Trophoblast cell (in vitro differentiated cells and primary cell): ENCODE results near the gene NLK.
A peak's percentile ranks its signal among the peaks of the same experiment; 100 is the strongest.

ENCODE experiments used
- DNase-seq, 2 donors: peaks; one replicate each; pipeline ENCODE4 v3.0.0-alpha.2; 2016
- H2AFZ ChIP-seq: 2 replicates; pipeline ENCODE4 v1.6.1; 2013; ENCODE audit warnings: low read length, moderate library complexity, mild to moderate bottlenecking; ENCODE audit not compliant: insufficient read depth, poor library complexity
- H2AK5ac ChIP-seq: 2 replicates; pipeline ENCODE4 v1.6.1; 2013; ENCODE audit warnings: mild to moderate bottlenecking, low read length
- H2BK120ac ChIP-seq: 2 replicates; pipeline ENCODE4 v1.6.1; 2013; ENCODE audit warnings: low read length, mild to moderate bottlenecking, moderate library complexity; ENCODE audit not compliant: insufficient read depth, poor library complexity
- H2BK12ac ChIP-seq: 2 replicates; pipeline ENCODE4 v1.6.1; 2013; ENCODE audit warnings: mild to moderate bottlenecking, low read length, moderate library complexity
- H2BK5ac ChIP-seq: 2 replicates; pipeline ENCODE4 v1.6.1; 2013; ENCODE audit warnings: low read length, low read depth, moderate library complexity, mild to moderate bottlenecking; ENCODE audit not compliant: poor library complexity
- H3K14ac ChIP-seq: 2 replicates; pipeline ENCODE4 v1.6.1; 2013; ENCODE audit warnings: mild to moderate bottlenecking, low read length
- H3K18ac ChIP-seq: 2 replicates; pipeline ENCODE4 v1.6.1; 2013; ENCODE audit warnings: mild to moderate bottlenecking, low read length
- H3K23ac ChIP-seq: 2 replicates; pipeline ENCODE4 v1.6.1; 2013; ENCODE audit warnings: low read length
- H3K27ac ChIP-seq: 2 replicates; pipeline ENCODE4 v1.5.1; 2013; ENCODE audit warnings: low read depth, mild to moderate bottlenecking, inconsistent platforms, low read length, moderate library complexity
- H3K27me3 ChIP-seq: 2 replicates; pipeline ENCODE4 v1.6.1; 2013; ENCODE audit warnings: inconsistent platforms, mild to moderate bottlenecking, low read length, moderate library complexity; ENCODE audit not compliant: insufficient read depth
- H3K36me3 ChIP-seq, 2 experiments: 1 replicate in 1 of 2; 2 replicates in 1 of 2; pipeline ENCODE4 v1.6.1; 2013; ENCODE audit warnings: low read length in 2 of 2, mild to moderate bottlenecking in 2 of 2, moderate library complexity in 1 of 2; ENCODE audit not compliant: insufficient read depth in 2 of 2, control insufficient read depth in 1 of 2
- H3K4ac ChIP-seq: 2 replicates; pipeline ENCODE4 v1.6.1; 2013; ENCODE audit warnings: low read depth, mild to moderate bottlenecking, low read length, moderate library complexity
- H3K4me1 ChIP-seq, 2 experiments: 1 replicate in 1 of 2; 2 replicates in 1 of 2; pipeline ENCODE4 v1.6.1; 2013; ENCODE audit warnings: low read length in 2 of 2, mild to moderate bottlenecking in 2 of 2, moderate library complexity in 1 of 2; ENCODE audit not compliant: insufficient read depth in 2 of 2, control insufficient read depth in 1 of 2
- H3K4me2 ChIP-seq: 2 replicates; pipeline ENCODE4 v1.6.1; 2013; ENCODE audit warnings: inconsistent platforms, mild to moderate bottlenecking, low read length, moderate library complexity
- H3K4me3 ChIP-seq: 2 replicates; pipeline ENCODE4 v1.5.1; 2013; ENCODE audit warnings: mild to moderate bottlenecking, low read depth, low read length, inconsistent platforms
- H3K79me1 ChIP-seq: one replicate; pipeline ENCODE4 v1.6.1; 2013; ENCODE audit warnings: low read length
- H3K79me2 ChIP-seq: 2 replicates; pipeline ENCODE4 v1.6.1; 2013; ENCODE audit warnings: low read length, mild to moderate bottlenecking; ENCODE audit not compliant: control insufficient read depth, insufficient read depth, poor library complexity
- H3K9ac ChIP-seq: 2 replicates; pipeline ENCODE4 v1.6.1; 2013; ENCODE audit warnings: mild to moderate bottlenecking, low read length
- H3K9me3 ChIP-seq: 2 replicates; pipeline ENCODE4 v1.6.1; 2013; ENCODE audit warnings: low read depth, mild to moderate bottlenecking, control low read depth, inconsistent platforms, low read length; ENCODE audit not compliant: insufficient read depth
- H4K12ac ChIP-seq: 2 replicates; pipeline ENCODE4 v1.6.1; 2013; ENCODE audit warnings: low read depth, mild to moderate bottlenecking, low read length, moderate library complexity
- H4K8ac ChIP-seq: 2 replicates; pipeline ENCODE4 v1.6.1; 2013; ENCODE audit warnings: low read depth, mild to moderate bottlenecking, low read length, moderate library complexity
- H4K91ac ChIP-seq: one replicate; pipeline ENCODE4 v1.6.1; 2013; ENCODE audit warnings: low read depth, mild to moderate bottlenecking, low read length, moderate library complexity
- WGBS: extraction: QIAGEN DNeasy Blood & Tissue Kit; methylation state at CpG from one replicate; pipeline ENCODE4 v1.1.7; 2013; ENCODE audit warnings: missing lambda C conversion rate; ENCODE audit not compliant: insufficient read length, insufficient coverage; ENCODE audit errors: extremely low coverage; 5-methylcytosine and 5-hydroxymethylcytosine counted together

Gene NLK

GRCh38 chr17:28174352-28175046 is 132.0 kb downstream of the NLK start:
- no peaks in the 10 kb centered on the region for H3K36me3 ChIP-seq

GRCh38 chr17:28177351-28177750 is 134.9 kb downstream of the NLK start:
- no peak overlapping the region for H4K12ac ChIP-seq
- H4K8ac ChIP-seq = no peak overlapping the region
- no peak overlapping the region for H3K9ac ChIP-seq
- WGBS = no CpG with 5 or more reads among the region's 2 CpGs
- DNase-seq = peak in 1 of 2 donors; percentile 40
- H3K4me3 ChIP-seq = no peak overlapping the region
- no peak overlapping the region for H3K14ac ChIP-seq
- peaks cover 2% of the 10 kb centered on the region for H3K79me2 ChIP-seq
- peaks cover 0 to 5% of the 10 kb centered on the region in 2 experiments for H3K36me3 ChIP-seq
- no peak overlapping the region for H3K4ac ChIP-seq
- no peak overlapping the region for H2BK5ac ChIP-seq
- no peaks in the 10 kb centered on the region for H3K27me3 ChIP-seq
- no peak overlapping the region for H2AFZ ChIP-seq
- H2AK5ac ChIP-seq = no peak overlapping the region
- no peaks in the 10 kb centered on the region for H3K9me3 ChIP-seq
- peaks cover 9 to 14% of the 10 kb centered on the region in 2 experiments for H3K4me1 ChIP-seq
- no peak overlapping the region for H3K23ac ChIP-seq
- no peak overlapping the region for H2BK120ac ChIP-seq
- no peak overlapping the region for H3K18ac ChIP-seq
- H3K27ac ChIP-seq = peak overlapping the region; percentile 54
- no peak overlapping the region for H4K91ac ChIP-seq
- no peak overlapping the region for H2BK12ac ChIP-seq
- H3K4me2 ChIP-seq = peak overlapping the region; percentile 16
- peaks cover 11% of the 10 kb centered on the region for H3K79me1 ChIP-seq

More at GRCh38 chr17:28174352-28175046, 132.0 kb downstream of the NLK start:
- Histone ChIP-seq H3K4me3 (no peak overlapping the region), H4K8ac (no peak overlapping the region), H2BK120ac (no peak overlapping the region), H3K18ac (no peak overlapping the region), H3K4me2 (no peak overlapping the region), H2BK5ac (peak overlapping the region; percentile 32), H2AFZ (no peak overlapping the region), H4K91ac (no peak overlapping the region), H3K9ac (no peak overlapping the region), H3K4ac (no peak overlapping the region), H3K27ac (peak overlapping the region; percentile 78), H3K27me3 (no peaks in the 10 kb centered on the region), H4K12ac (no peak overlapping the region), H3K79me2 (no peaks in the 10 kb centered on the region), H3K23ac (no peak overlapping the region), H3K14ac (no peak overlapping the region), H3K9me3 (no peaks in the 10 kb centered on the region), H3K79me1 (peaks cover 3% of the 10 kb centered on the region), H2BK12ac (no peak overlapping the region), H3K4me1 (peaks cover 4 to 13% of the 10 kb centered on the region in 2 experiments), H2AK5ac (no peak overlapping the region)
- WGBS = no CpG with 5 or more reads among the region's 5 CpGs
- DNase-seq = no peak

- Histone ChIP-seq H4K91ac (no peak overlapping the region), H3K18ac (no peak overlapping the region), H3K27me3 (no peaks in the 10 kb centered on the region), H3K14ac (no peak overlapping the region), H3K79me1 (peaks cover 13% of the 10 kb centered on the region), H3K27ac (no peak overlapping the region), H3K36me3 (peaks cover 0 to 5% of the 10 kb centered on the region in 2 experiments), H3K79me2 (peaks cover 2% of the 10 kb centered on the region), H4K8ac (no peak overlapping the region), H2BK120ac (no peak overlapping the region), H3K4me2 (no peak overlapping the region), H2AK5ac (no peak overlapping the region), H4K12ac (no peak overlapping the region), H3K4me1 (peaks cover 9 to 13% of the 10 kb centered on the region in 2 experiments), H3K23ac (no peak overlapping the region), H2BK12ac (no peak overlapping the region), H3K4ac (no peak overlapping the region), H2AFZ (no peak overlapping the region), H2BK5ac (no peak overlapping the region), H3K9ac (no peak overlapping the region), H3K9me3 (no peaks in the 10 kb centered on the region), H3K4me3 (no peak overlapping the region)
- no CpG with 5 or more reads among the region's 3 CpGs for WGBS
- DNase-seq = no peak
Measured at GRCh38 chr17:28178800-28179199, 136.3 kb downstream of the NLK start.

GRCh38 chr17:28180449-28180848 is 138.0 kb downstream of the NLK start:
- DNase-seq = no peak
- Histone ChIP-seq H3K36me3 (peaks cover 0 to 6% of the 10 kb centered on the region in 2 experiments), H2BK5ac (no peak overlapping the region), H3K18ac (no peak overlapping the region), H3K4ac (no peak overlapping the region), H3K79me2 (peaks cover 2% of the 10 kb centered on the region), H3K27me3 (no peaks in the 10 kb centered on the region), H3K9me3 (no peaks in the 10 kb centered on the region), H3K4me2 (no peak overlapping the region), H3K4me3 (no peak overlapping the region), H4K8ac (no peak overlapping the region), H3K27ac (no peak overlapping the region), H4K91ac (no peak overlapping the region), H4K12ac (no peak overlapping the region), H2AFZ (no peak overlapping the region), H2BK12ac (no peak overlapping the region), H3K4me1 (peaks cover 4 to 11% of the 10 kb centered on the region in 2 experiments), H3K79me1 (peaks cover 13% of the 10 kb centered on the region), H3K9ac (no peak overlapping the region), H2BK120ac (no peak overlapping the region), H2AK5ac (no peak overlapping the region), H3K23ac (no peak overlapping the region), H3K14ac (no peak overlapping the region)
- WGBS = no CpG with 5 or more reads among the region's 1 CpG
